Right forelimb (tissue), 1 donor: ENCODE measurements around the gene DCTN3.
"Not testable (repeated sequence)": the region's sequence is repeated elsewhere in the genome, so short reads cannot be mapped to it uniquely, and the experiment has no call there.

Source experiments
- DNase-seq: peaks from one replicate; pipeline ENCODE4 v3.0.0-alpha.2; 2018

DCTN3 gene

GRCh38 chr9:34646211-34647083 lies 26.2 kb upstream of the DCTN3 start, which contains the start of gene GALT:
Gene GALT (plus strand): TSS chr9:34646675. CDS start chr9:34646705, 30 bp downstream.
- DNase-seq, result peak; percentile 96

- no peak for DNase-seq
These were observed 24.5 kb upstream of the DCTN3 start for GRCh38 chr9:34644766-34645314.

- DNase-seq, result no peak
These were observed 22.4 kb upstream of the DCTN3 start for GRCh38 chr9:34642679-34643078.

- not testable (repeated sequence) for DNase-seq
These were observed 19.0 kb upstream of the DCTN3 start for GRCh38 chr9:34639322-34639721.

- no peak for DNase-seq
These were observed 17.8 kb upstream of the DCTN3 start for GRCh38 chr9:34638138-34638445.

- peak; percentile 97 for DNase-seq
These were observed 17.3 kb upstream of the DCTN3 start, which contains the start of gene SIGMAR1 for GRCh38 chr9:34637356-34638137. Gene SIGMAR1 (minus strand): TSS chr9:34637787. CDS start chr9:34637697, 90 bp downstream.

GRCh38 chr9:34636791-34637355 lies 16.6 kb upstream of the DCTN3 start:
- DNase-seq, result no peak

- no peak for DNase-seq
These were observed 15.3 kb upstream of the DCTN3 start for GRCh38 chr9:34635556-34635955.

GRCh38 chr9:34634551-34635248 lies 14.4 kb upstream of the DCTN3 start:
- DNase-seq, result no peak

GRCh38 chr9:34633851-34634550 lies 13.7 kb upstream of the DCTN3 start:
- peak; percentile 81 for DNase-seq

GRCh38 chr9:34633166-34633565 lies 12.9 kb upstream of the DCTN3 start:
- no peak for DNase-seq

- no peak for DNase-seq
These were observed 10.3 kb upstream of the DCTN3 start for GRCh38 chr9:34630402-34631154.

- DNase-seq, result no peak
These were observed 9.2 kb upstream of the DCTN3 start for GRCh38 chr9:34629491-34629808.

- DNase-seq, result no peak
These were observed 8.6 kb upstream of the DCTN3 start, which contains the start of gene ARID3C for GRCh38 chr9:34628656-34629490. Gene ARID3C (minus strand): TSS chr9:34629066. CDS start chr9:34628014, 1,052 bp downstream.

- DNase-seq, result no peak
These were observed 7.7 kb upstream of the DCTN3 start for GRCh38 chr9:34627716-34628655.

GRCh38 chr9:34625186-34625486 lies 4.8 kb upstream of the DCTN3 start:
- DNase-seq, result no peak

GRCh38 chr9:34624475-34625185 lies 4.3 kb upstream of the DCTN3 start:
- DNase-seq, result no peak

GRCh38 chr9:34623374-34624235 lies 3.3 kb upstream of the DCTN3 start:
- no peak for DNase-seq
